Mesendoderm (in vitro differentiated cells): ENCODE data around the gene INHBC.

Experiments
- DNase-seq: peaks from one replicate; pipeline ENCODE4 v3.0.0; 2013
- H2AK5ac ChIP-seq: 2 replicates; pipeline ENCODE4 v1.6.1; 2013; ENCODE audit warnings: low read length, inconsistent platforms
- H2BK120ac ChIP-seq: 2 replicates; pipeline ENCODE4 v1.6.1; 2013; ENCODE audit warnings: low read depth, mild to moderate bottlenecking, low read length, moderate library complexity, mixed read lengths
- H2BK15ac ChIP-seq: replicated peaks from 2 replicates; pipeline ENCODE4 v1.6.1; 2013; ENCODE audit warnings: low read depth, mild to moderate bottlenecking, moderate library complexity
- H2BK5ac ChIP-seq: 2 replicates; pipeline ENCODE4 v1.6.1; 2013; ENCODE audit warnings: low read length, inconsistent platforms
- H3K18ac ChIP-seq: 2 replicates; pipeline ENCODE4 v1.6.1; 2013; ENCODE audit warnings: mild to moderate bottlenecking, low read length, mixed read lengths
- H3K23ac ChIP-seq: one replicate; pipeline ENCODE4 v1.6.1; 2013; ENCODE audit warnings: low read length
- H3K27ac ChIP-seq: 2 replicates; pipeline ENCODE4 v1.5.1; 2013; ENCODE audit warnings: low read depth, mild to moderate bottlenecking, inconsistent platforms, low read length, moderate library complexity
- H3K27me3 ChIP-seq: 2 replicates; pipeline ENCODE4 v1.6.1; 2013; ENCODE audit warnings: low read length, control low read depth, mild to moderate bottlenecking, inconsistent platforms; ENCODE audit not compliant: insufficient read depth, poor library complexity
- H3K36me3 ChIP-seq: 2 replicates; pipeline ENCODE4 v1.6.1; 2013; ENCODE audit warnings: low read length, inconsistent platforms; ENCODE audit not compliant: control insufficient read depth, insufficient read depth
- H3K4ac ChIP-seq: one replicate; pipeline ENCODE4 v1.6.1; 2013; ENCODE audit warnings: low read depth, mild to moderate bottlenecking, low read length, moderate library complexity
- H3K4me1 ChIP-seq: 2 replicates; pipeline ENCODE4 v1.6.1; 2013; ENCODE audit warnings: low read depth, low read length, inconsistent platforms; ENCODE audit not compliant: control insufficient read depth
- H3K4me2 ChIP-seq: 2 replicates; pipeline ENCODE4 v1.6.1; 2013; ENCODE audit warnings: low read length
- H3K4me3 ChIP-seq: 2 replicates; pipeline ENCODE4 v1.5.1; 2013; ENCODE audit warnings: mild to moderate bottlenecking, low read length
- H3K56ac ChIP-seq: one replicate; pipeline ENCODE4 v1.6.1; 2013; ENCODE audit warnings: low read length
- H3K79me1 ChIP-seq: 2 replicates; pipeline ENCODE4 v1.6.1; 2013; ENCODE audit warnings: low read length, inconsistent platforms
- H3K79me2 ChIP-seq: 2 replicates; pipeline ENCODE4 v1.6.1; 2013; ENCODE audit warnings: mild to moderate bottlenecking, low read length; ENCODE audit not compliant: control insufficient read depth, insufficient read depth
- H3K9ac ChIP-seq: 2 replicates; pipeline ENCODE4 v1.6.1; 2013; ENCODE audit warnings: low read length, inconsistent platforms
- H4K5ac ChIP-seq: one replicate; pipeline ENCODE4 v1.6.1; 2013; ENCODE audit warnings: low read length
- H4K8ac ChIP-seq: one replicate; pipeline ENCODE4 v1.6.1; 2013; ENCODE audit warnings: low read depth, mild to moderate bottlenecking, control low read depth, low read length, moderate library complexity
- WGBS: extraction: QIAGEN DNeasy Blood & Tissue Kit; methylation state at CpG from one replicate; pipeline ENCODE4 v1.1.7; 2013; ENCODE audit warnings: low lambda C conversion rate, missing lambda C conversion rate; ENCODE audit not compliant: insufficient coverage; ENCODE audit errors: extremely low coverage; 5-methylcytosine and 5-hydroxymethylcytosine counted together

Gene INHBC

DNA sequence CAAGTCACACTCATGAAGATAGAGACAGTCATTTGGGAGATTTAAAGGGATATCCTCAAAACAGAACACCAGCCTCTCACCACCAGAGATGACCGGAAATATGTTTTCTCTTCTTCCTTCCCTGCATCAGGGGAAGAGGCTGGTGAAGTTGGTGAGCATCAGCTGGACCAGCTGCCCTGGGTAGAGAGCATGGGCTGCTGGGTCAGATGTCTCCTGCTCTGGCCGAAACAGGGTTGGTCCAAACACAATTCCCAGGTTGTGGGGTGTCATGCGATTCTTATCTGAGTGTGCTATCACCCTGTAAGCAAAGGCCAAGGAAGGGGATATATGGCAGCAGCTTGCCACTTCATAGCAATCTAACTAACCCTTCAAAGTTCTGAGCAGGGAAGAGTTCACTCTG, 37.8 kb downstream of the INHBC start:
- Histone ChIP-seq H3K4me3 (no peak overlapping the region), H3K4me1 (peaks cover under 1% of the 10 kb centered on the region), H3K18ac (no peak overlapping the region), H3K79me2 (no peaks in the 10 kb centered on the region), H2BK120ac (no peak overlapping the region), H3K9ac (no peak overlapping the region), H3K79me1 (no peaks in the 10 kb centered on the region), H4K8ac (no peak overlapping the region), H3K4me2 (no peak overlapping the region), H2AK5ac (no peak overlapping the region), H3K23ac (no peak overlapping the region), H3K4ac (no peak overlapping the region), H3K56ac (no peak overlapping the region), H3K27ac (no peak overlapping the region), H3K36me3 (no peaks in the 10 kb centered on the region), H4K5ac (no peak overlapping the region), H2BK5ac (no peak overlapping the region), H2BK15ac (no peak overlapping the region), H3K27me3 (peaks cover 25% of the 10 kb centered on the region)
- WGBS = no CpG with 5 or more reads among the region's 3 CpGs
- no peak for DNase-seq

DNA sequence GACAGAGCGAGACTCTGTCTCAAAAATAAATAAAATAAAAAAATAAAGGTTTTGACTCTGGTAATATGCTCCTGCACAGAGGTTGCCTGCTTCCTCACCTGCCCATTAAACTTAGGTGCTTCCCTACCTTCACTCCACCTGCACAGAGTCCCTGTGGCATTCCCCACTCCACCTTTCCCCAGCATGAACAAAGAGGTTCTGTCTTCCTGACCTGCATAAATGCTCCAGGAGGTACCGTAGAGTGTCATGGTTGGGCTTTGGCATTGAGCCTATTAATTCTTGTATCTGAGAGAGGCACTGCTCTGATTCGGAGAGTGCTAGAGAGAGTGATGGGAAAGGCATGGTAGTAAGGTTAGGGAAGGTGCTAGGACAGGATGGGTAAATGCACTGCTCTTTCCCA, 38.8 kb downstream of the INHBC start:
- no peak overlapping the region for H3K4me3 ChIP-seq
- no peak overlapping the region for H4K5ac ChIP-seq

DNA sequence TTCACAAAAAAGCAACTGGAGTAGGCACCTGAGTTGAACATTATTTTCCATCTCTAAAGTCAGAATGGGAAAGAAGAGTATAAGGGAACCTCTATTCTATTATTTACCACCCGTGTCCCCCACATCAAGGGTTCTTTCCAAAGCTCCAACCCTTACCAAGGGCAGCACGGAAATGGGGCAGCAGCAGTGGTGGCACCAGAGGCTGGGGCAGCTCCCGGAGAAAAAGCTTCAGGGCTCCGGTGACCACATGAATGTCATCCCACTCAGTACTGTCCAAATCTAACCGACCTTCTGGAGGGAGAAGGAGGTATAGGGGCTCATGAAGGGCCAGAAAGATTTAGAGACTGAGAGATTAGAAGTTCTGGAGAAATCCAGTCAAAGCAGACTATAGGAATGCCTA, 39.3 kb downstream of the INHBC start:
- no peak overlapping the region for H2BK120ac ChIP-seq
- no peak overlapping the region for H2BK5ac ChIP-seq
- no peak overlapping the region for H3K23ac ChIP-seq
- no peak for DNase-seq
- H3K4ac ChIP-seq = no peak overlapping the region
- no peak overlapping the region for H4K5ac ChIP-seq
- H3K79me1 ChIP-seq = no peaks in the 10 kb centered on the region
- no peak overlapping the region for H3K56ac ChIP-seq
- no peak overlapping the region for H3K18ac ChIP-seq
- no peak overlapping the region for H3K4me2 ChIP-seq
- no peak overlapping the region for H3K4me3 ChIP-seq
- peaks cover 8% of the 10 kb centered on the region for H3K4me1 ChIP-seq
- H4K8ac ChIP-seq = no peak overlapping the region
- H2AK5ac ChIP-seq = no peak overlapping the region
- no peak overlapping the region for H2BK15ac ChIP-seq
- WGBS = no CpG with 5 or more reads among the region's 5 CpGs
- H3K79me2 ChIP-seq = no peaks in the 10 kb centered on the region
- H3K27ac ChIP-seq = no peak overlapping the region
- H3K36me3 ChIP-seq = no peaks in the 10 kb centered on the region
- H3K9ac ChIP-seq = no peak overlapping the region
- peaks cover 25% of the 10 kb centered on the region for H3K27me3 ChIP-seq

More for the DNA sequence above, 38.8 kb downstream of the INHBC start:
- peaks cover 8% of the 10 kb centered on the region for H3K4me1 ChIP-seq
- no peaks in the 10 kb centered on the region for H3K79me2 ChIP-seq
- no peak overlapping the region for H3K56ac ChIP-seq
- no peaks in the 10 kb centered on the region for H3K79me1 ChIP-seq
- H3K36me3 ChIP-seq = no peaks in the 10 kb centered on the region
- DNase-seq = no peak
- no peak overlapping the region for H3K4me2 ChIP-seq
- H3K9ac ChIP-seq = no peak overlapping the region
- H3K27ac ChIP-seq = no peak overlapping the region
- H3K18ac ChIP-seq = no peak overlapping the region
- H3K23ac ChIP-seq = no peak overlapping the region
- no peak overlapping the region for H3K4ac ChIP-seq
- H2BK120ac ChIP-seq = no peak overlapping the region
- no peak overlapping the region for H2BK5ac ChIP-seq
- H4K8ac ChIP-seq = no peak overlapping the region
- H2BK15ac ChIP-seq = no peak overlapping the region
- no CpG with 5 or more reads among the region's 3 CpGs for WGBS
- H3K27me3 ChIP-seq = peaks cover 25% of the 10 kb centered on the region
- no peak overlapping the region for H2AK5ac ChIP-seq

DNA sequence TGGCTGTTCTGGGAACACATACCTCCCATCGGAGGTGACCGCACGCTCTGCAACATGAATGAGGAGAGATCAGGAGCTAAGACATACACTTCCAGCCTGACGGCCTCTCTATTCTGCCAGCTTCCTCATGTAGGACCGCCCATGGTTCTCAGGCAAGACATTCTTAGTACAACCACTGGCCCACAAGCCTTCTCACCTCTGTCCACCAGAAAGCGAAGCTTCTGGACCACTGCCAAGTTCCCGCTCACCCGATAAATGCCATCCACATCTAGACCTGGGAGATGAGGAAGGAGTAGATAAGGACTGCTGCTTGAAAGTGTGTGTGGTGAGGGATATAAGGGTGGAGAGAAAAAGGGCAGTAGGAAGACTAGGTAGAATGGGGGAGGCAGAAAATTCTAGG, 39.8 kb downstream of the INHBC start:
- H3K27ac ChIP-seq = no peak overlapping the region
- H3K27me3 ChIP-seq = peaks cover 25% of the 10 kb centered on the region
- no CpG with 5 or more reads among the region's 8 CpGs for WGBS

DNA sequence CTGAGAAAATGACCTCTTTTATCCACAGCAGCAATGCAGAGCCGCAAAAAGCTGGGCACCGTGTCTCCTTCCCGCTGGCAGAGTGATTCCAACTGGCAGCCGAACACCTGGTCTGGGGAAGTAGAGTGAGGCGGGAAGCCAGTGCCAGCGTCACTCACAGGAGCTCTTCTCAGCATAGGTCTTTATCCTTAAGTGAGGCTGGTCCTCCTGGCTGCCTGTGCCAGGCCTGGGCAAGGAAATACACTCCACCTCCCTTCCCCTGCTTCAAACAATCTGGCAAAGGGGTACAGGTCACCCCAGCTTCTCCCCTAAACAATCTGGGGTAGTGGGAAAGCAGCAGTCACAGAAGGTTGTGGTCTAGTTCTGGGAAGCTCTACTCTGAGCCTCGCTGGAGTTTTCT, 40.3 kb downstream of the INHBC start:
- no peak overlapping the region for H2BK15ac ChIP-seq
- peaks cover 8% of the 10 kb centered on the region for H3K4me1 ChIP-seq
- no peak overlapping the region for H3K56ac ChIP-seq
- H3K18ac ChIP-seq = no peak overlapping the region
- H3K9ac ChIP-seq = no peak overlapping the region
- no peak overlapping the region for H2BK5ac ChIP-seq
- peak overlapping the region; percentile 59 for H3K4me2 ChIP-seq
- peaks cover 25% of the 10 kb centered on the region for H3K27me3 ChIP-seq
- no peak overlapping the region for H4K5ac ChIP-seq
- no peak overlapping the region for H2AK5ac ChIP-seq
- no peak overlapping the region for H3K27ac ChIP-seq
- H3K79me2 ChIP-seq = no peaks in the 10 kb centered on the region
- no peak overlapping the region for H4K8ac ChIP-seq
- no CpG with 5 or more reads among the region's 7 CpGs for WGBS
- H3K23ac ChIP-seq = no peak overlapping the region
- no peak overlapping the region for H3K4me3 ChIP-seq
- no peak for DNase-seq
- H3K36me3 ChIP-seq = no peaks in the 10 kb centered on the region
- no peak overlapping the region for H2BK120ac ChIP-seq
- no peak overlapping the region for H3K4ac ChIP-seq
- no peaks in the 10 kb centered on the region for H3K79me1 ChIP-seq

More for the DNA sequence above, 39.8 kb downstream of the INHBC start:
- Histone ChIP-seq H2AK5ac (no peak overlapping the region), H2BK120ac (no peak overlapping the region), H2BK15ac (no peak overlapping the region), H3K23ac (no peak overlapping the region), H3K4me2 (no peak overlapping the region), H2BK5ac (no peak overlapping the region), H3K18ac (no peak overlapping the region), H3K79me1 (no peaks in the 10 kb centered on the region), H3K4ac (no peak overlapping the region), H3K56ac (no peak overlapping the region), H3K79me2 (no peaks in the 10 kb centered on the region), H3K4me3 (no peak overlapping the region), H3K4me1 (peaks cover 8% of the 10 kb centered on the region), H3K9ac (no peak overlapping the region), H4K8ac (no peak overlapping the region), H4K5ac (no peak overlapping the region), H3K36me3 (no peaks in the 10 kb centered on the region)
- no peak for DNase-seq
